Vagina (tissue), 2 donors: ENCODE measurements around the gene FAM151A.

Experiments used
- POLR2A ChIP-seq, 2 donors: fragments of 450-650 bp; IDR thresholded peaks; one replicate each; pipeline ENCODE4 v1.6.1; 2017; ENCODE audit warnings: antibody characterized with exemption in 2 of 2, mild to moderate bottlenecking in 2 of 2, moderate library complexity in 2 of 2
- POLR2AphosphoS5 ChIP-seq, 2 donors: sonication (generic); formaldehyde crosslinking; IDR thresholded peaks; one replicate each; pipeline ENCODE4 v1.9.0; 2017; ENCODE audit warnings: antibody characterized with exemption in 2 of 2, mild to moderate bottlenecking in 2 of 2, low read depth in 1 of 2; ENCODE audit not compliant: insufficient read depth in 1 of 2
- TF ChIP-seq, protein P1 (sequence below), 3 experiments: fragments of 450-650 bp in 2 of 3; fragments of 200-600 bp in 1 of 3; sonication (generic) in 1 of 3; IDR thresholded peaks; one replicate each; pipeline ENCODE4 v1.5.1; 2017 to 2019; ENCODE audit warnings: antibody characterized with exemption in 3 of 3, mild to moderate bottlenecking in 2 of 3, moderate library complexity in 2 of 3

DNA sequence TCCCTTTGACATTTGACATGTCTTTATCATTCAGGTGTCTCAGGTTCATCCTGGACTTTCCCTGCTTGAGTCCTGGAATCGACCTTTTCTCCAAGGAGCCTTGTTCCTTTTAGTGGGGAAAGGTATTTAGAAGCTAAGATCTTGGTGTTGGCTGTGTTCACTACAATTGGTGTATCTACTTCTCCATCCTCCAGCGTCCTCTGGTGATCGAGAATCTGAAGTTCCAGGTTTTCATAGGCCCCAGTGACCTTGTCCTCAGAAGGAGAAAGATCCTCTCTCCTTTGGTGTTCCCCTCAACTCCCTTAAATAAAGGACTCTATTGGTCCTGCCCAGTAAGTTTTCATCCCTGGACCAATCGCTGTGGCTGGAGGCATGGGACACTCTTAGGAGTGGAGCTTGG lies 40.4 kb upstream of the FAM151A start:
- TF ChIP-seq POLR2AphosphoS5 (IDR thresholded peaks at IDR 0.05; ENCODE audit: insufficient read depth in 1 of 2, low read depth in 1 of 2) (no peak), POLR2A (IDR thresholded peaks at IDR 0.05) (no peak)
- TF ChIP-seq, protein P1, sequence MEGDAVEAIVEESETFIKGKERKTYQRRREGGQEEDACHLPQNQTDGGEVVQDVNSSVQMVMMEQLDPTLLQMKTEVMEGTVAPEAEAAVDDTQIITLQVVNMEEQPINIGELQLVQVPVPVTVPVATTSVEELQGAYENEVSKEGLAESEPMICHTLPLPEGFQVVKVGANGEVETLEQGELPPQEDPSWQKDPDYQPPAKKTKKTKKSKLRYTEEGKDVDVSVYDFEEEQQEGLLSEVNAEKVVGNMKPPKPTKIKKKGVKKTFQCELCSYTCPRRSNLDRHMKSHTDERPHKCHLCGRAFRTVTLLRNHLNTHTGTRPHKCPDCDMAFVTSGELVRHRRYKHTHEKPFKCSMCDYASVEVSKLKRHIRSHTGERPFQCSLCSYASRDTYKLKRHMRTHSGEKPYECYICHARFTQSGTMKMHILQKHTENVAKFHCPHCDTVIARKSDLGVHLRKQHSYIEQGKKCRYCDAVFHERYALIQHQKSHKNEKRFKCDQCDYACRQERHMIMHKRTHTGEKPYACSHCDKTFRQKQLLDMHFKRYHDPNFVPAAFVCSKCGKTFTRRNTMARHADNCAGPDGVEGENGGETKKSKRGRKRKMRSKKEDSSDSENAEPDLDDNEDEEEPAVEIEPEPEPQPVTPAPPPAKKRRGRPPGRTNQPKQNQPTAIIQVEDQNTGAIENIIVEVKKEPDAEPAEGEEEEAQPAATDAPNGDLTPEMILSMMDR (IDR thresholded peaks at IDR 0.05): no peak
